ENCODE measurements around the gene SLC2A9.
"Not testable (repeated sequence)": the region's sequence is repeated elsewhere in the genome, so short reads cannot be mapped to it uniquely, and the experiment has no call there.

SLC2A9 gene

GRCh38 chr4:9994246-9994847, 26.9 kb downstream of the SLC2A9 start:
- no peak for DNase-seq

- DNase-seq, result no peak
Observed at GRCh38 chr4:9989918-9990635, 31.2 kb downstream of the SLC2A9 start.

- peak; percentile 19 for DNase-seq
Observed at GRCh38 chr4:9988933-9989332, 32.4 kb downstream of the SLC2A9 start.

- DNase-seq, result no peak
Observed at GRCh38 chr4:9988363-9988749, 32.9 kb downstream of the SLC2A9 start.

GRCh38 chr4:9987749-9988362, 33.4 kb downstream of the SLC2A9 start:
- no peak for DNase-seq

GRCh38 chr4:9984621-9985020, 36.7 kb downstream of the SLC2A9 start:
- no peak for DNase-seq

- no peak for DNase-seq
Observed at GRCh38 chr4:9983211-9983610, 38.1 kb downstream of the SLC2A9 start.

- DNase-seq, result not testable (repeated sequence)
Observed at GRCh38 chr4:9981899-9982298, 39.4 kb downstream of the SLC2A9 start.

GRCh38 chr4:9980898-9981297, 40.4 kb downstream of the SLC2A9 start:
- DNase-seq, result no peak

GRCh38 chr4:9979101-9979701, 42.1 kb downstream of the SLC2A9 start:
- DNase-seq, result peak; percentile 17

GRCh38 chr4:9977518-9978031, 43.7 kb downstream of the SLC2A9 start:
- no peak for DNase-seq

- DNase-seq, result no peak
Observed at GRCh38 chr4:9976781-9977180, 44.5 kb downstream of the SLC2A9 start.

GRCh38 chr4:9976293-9976692, 45.0 kb downstream of the SLC2A9 start:
- no peak for DNase-seq

GRCh38 chr4:9971711-9972110, 49.6 kb downstream of the SLC2A9 start:
- no peak for DNase-seq

- no peak for DNase-seq
Observed at GRCh38 chr4:9970399-9971011, 50.8 kb downstream of the SLC2A9 start.

- DNase-seq, result no peak
Observed at GRCh38 chr4:9969526-9970398, 51.5 kb downstream of the SLC2A9 start.

- DNase-seq, result no peak
Observed at GRCh38 chr4:9968472-9968871, 52.8 kb downstream of the SLC2A9 start.

GRCh38 chr4:9964879-9965278, 56.4 kb downstream of the SLC2A9 start:
- no peak for DNase-seq

- no peak for DNase-seq
Observed at GRCh38 chr4:9963328-9963727, 58.0 kb downstream of the SLC2A9 start.

GRCh38 chr4:9962611-9963314, 58.5 kb downstream of the SLC2A9 start:
- DNase-seq, result no peak

- DNase-seq, result no peak
Observed at GRCh38 chr4:9954468-9954867, 66.8 kb downstream of the SLC2A9 start.

- no peak for DNase-seq
Observed at GRCh38 chr4:9953089-9953488, 68.2 kb downstream of the SLC2A9 start.
